HS-5 (cell line): Measurements from ENCODE around the gene CACNB3.
"Not testable (repeated sequence)": the region's sequence is repeated elsewhere in the genome, so short reads cannot be mapped to it uniquely, and the experiment has no call there.

Experiments used
- DNase-seq: peaks from one replicate; pipeline ENCODE4 v3.0.0-alpha.2; 2012; ENCODE audit warnings: low read depth

CACNB3 gene

GRCh38 chr12:48818831-48819590 is 715 bp downstream of the CACNB3 start:
- no peak for DNase-seq

GRCh38 chr12:48819986-48820725 is 1.9 kb downstream of the CACNB3 start:
- DNase-seq = no peak

DNA sequence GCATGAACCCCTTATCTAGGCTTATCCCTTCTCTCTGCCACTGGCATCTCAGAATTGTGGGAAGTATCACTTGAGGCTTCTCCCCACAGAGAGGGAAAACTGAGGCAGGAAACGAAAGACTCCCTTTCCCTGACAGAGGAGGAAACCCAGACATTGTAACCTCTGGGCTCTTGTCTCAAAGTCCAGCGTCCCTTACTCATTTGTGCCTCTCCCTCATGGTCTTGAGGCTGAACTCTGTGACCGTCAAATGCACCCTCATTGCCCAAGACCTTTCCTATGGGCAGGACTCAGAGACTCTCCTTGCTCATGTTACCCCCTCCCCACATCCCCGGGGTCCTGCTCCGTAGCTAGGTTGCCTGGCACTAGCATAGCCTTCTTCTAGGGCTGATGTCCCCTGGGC is 3.8 kb downstream of the CACNB3 start:
- no peak for DNase-seq

- DNase-seq = no peak
These were observed 4.4 kb downstream of the CACNB3 start for GRCh38 chr12:48822711-48823110.

DNA sequence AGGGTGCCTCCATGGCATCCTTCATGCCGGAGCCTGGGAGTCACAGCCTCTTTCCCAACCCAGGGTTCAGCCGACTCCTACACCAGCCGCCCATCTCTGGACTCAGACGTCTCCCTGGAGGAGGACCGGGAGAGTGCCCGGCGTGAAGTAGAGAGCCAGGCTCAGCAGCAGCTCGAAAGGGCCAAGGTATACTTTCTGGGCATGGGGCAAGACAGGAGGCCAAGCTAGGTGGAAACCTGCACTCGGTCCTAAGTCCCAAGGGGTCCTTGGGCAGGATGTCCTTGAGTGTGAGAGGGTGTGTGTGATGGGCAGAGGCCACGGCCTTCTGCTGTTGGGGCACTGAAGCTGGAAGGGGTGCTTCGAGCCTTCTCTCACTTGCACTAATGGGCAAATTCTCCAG is 5.0 kb downstream of the CACNB3 start:
- DNase-seq = no peak

- DNase-seq = no peak
These were observed 5.8 kb downstream of the CACNB3 start for GRCh38 chr12:48824112-48824511.

DNA sequence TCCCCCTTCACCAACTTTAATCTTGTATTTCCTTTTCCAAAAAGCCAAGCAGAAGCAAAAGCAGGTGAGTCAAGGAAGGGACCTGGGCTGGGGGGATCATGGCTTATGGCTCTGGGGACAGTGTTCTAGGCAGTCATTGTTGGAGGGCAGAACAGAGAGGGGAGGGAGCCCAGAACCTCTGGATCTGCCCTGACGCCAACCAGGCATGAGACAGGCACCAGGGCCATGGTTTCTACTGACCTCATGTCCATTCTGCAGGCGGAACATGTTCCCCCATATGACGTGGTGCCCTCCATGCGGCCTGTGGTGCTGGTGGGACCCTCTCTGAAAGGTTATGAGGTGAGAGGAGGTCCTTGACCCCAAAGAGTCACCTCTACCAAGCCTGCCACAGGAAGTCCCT is 6.6 kb downstream of the CACNB3 start:
- DNase-seq = no peak

GRCh38 chr12:48826209-48826855 is 8.0 kb downstream of the CACNB3 start:
- no peak for DNase-seq

DNA sequence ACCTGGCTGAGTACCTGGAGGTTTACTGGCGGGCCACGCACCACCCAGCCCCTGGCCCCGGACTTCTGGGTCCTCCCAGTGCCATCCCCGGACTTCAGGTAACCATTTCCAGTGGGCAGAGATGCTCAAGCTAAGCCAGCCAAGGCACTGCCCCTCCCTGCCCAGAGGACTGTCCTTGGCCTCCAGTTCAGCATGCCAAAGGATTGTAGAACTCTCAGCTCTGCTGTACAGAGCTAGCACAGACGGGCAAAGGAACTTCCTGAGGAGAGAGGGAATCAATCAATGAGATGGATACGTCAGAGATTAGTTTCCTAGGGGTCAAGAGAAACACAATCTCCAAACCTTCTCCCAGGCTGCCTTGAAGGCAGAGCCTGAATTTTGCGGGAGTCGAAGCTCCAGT is 8.7 kb downstream of the CACNB3 start:
- DNase-seq = no peak

GRCh38 chr12:48827513-48828096 is 9.3 kb downstream of the CACNB3 start:
- DNase-seq = no peak

- no peak for DNase-seq
These were observed 10.0 kb downstream of the CACNB3 start for GRCh38 chr12:48828293-48828692.

GRCh38 chr12:48828841-48829575 is 10.7 kb downstream of the CACNB3 start:
- DNase-seq = no peak

DNA sequence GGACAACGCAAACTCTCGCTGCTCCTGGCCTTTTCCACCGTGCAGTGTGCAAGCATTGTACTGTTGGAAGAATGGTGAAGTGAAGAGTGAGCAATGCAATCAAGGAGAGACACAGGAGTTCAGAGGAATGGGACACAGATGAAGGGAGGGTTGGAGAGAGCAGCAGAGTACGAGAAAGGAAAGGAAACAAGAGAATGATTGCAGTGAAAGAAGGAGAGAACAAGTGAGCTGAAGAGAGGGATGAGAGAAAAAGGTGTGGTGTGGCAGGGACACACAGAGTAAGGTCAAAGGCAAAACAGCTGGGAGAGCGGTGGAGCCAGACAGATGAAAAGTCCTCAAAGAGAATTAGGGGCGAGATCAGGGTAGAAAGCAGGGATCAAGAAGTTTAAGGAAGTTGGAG is 13.0 kb downstream of the CACNB3 start:
- no peak for DNase-seq

DNA sequence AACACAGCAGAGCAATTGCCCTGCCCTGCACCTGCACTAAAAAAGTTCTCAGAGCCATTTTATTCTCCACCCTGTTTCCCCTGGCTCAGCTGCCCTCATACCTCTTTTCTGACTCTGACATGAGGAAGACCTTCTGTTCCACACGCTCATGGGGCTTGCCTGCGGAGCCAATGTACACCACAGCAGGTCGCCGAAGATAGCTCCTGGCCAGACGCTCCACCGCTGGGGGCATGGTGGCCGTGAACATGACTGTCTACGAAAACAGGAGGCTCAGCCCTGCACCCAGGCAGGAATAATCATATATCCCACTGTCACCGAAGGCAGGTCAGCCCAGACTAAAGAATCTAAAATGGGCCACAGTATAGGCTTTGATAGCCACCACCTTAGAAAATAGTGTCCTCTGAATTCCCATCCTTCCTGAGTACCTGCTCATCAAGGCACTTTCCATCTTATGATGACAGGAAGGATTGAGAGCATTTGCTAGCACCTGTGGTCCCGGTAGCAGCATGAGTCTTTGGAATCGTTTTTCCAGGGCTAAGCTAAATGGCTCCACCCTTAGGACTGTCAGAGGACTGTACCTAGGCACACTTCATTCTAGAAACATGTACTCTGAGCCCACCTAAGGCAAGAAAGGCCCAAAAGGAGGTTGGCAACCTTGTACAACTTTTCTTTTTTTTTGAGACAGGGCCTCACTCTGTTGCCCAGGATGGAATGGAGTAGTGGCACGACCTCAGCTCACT is 14.2 kb downstream of the CACNB3 start:
- DNase-seq = no peak

- DNase-seq = no peak
These were observed 19.8 kb downstream of the CACNB3 start for GRCh38 chr12:48838048-48838447.

- not testable (repeated sequence) for DNase-seq
These were observed 23.7 kb downstream of the CACNB3 start for GRCh38 chr12:48842021-48842420.

GRCh38 chr12:48851883-48852733 is 33.8 kb downstream of the CACNB3 start, which contains the start of gene DDX23:
Gene DDX23 (minus strand): TSS chr12:48852163. CDS start chr12:48845782, 6,381 bp downstream.
- peak; percentile 87 for DNase-seq

DNA sequence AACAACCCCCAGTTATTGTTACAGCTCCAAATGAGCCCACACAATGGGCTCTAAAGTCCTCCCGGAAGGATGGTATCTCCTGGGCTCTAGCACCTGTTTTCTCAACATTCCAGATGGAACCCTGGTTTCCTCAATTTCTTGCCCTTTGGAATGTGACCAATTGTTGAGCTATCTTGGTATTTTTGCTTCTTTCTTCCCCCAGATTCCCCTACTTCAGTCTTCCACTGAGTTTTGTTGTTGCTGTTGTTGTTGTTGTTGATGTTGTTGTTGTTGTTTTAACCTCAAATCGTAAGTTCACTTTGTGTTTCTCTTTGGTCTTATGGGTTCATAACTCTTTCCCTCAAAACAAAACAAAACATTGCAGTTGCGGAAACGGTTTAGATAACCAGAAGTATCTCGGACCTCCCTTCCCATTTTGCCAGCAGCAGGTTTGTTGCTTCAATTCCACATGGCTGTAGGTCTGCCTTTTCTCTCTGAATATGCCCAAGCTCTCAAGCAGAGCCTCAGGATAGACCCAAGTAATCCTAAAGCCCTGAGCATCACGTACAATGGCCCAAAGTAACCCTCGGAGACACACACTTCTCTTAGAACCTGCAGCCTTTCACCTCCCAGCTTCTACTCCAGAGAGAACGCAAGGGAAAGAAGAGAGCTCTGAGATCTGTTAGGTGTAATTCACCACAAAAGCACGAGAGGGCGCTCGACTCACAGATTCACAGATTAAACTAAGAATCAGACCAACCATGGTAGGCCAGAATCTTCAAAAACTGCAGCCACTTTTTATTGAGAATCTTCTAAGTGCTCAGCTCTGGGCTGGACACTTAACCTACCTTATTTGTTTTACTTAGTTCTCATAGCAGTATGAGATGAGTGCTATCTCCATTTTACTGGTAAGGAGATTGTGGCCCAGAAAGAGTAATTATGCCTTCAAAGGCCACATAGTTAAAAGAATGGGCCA is 34.7 kb downstream of the CACNB3 start:
- DNase-seq = peak; percentile 78

- DNase-seq = no peak
These were observed 36.2 kb downstream of the CACNB3 start for GRCh38 chr12:48854488-48854887.
